Mesenchymal stem cell (in vitro differentiated cells and primary cell): Measurements from ENCODE around the gene C9orf43.
A peak's percentile ranks its signal among the peaks of the same experiment; 100 is the strongest.

Experiments used
- DNase-seq: peaks from one replicate; pipeline ENCODE4 v3.0.0-alpha.2; 2013
- H2AFZ ChIP-seq: one replicate; pipeline ENCODE4 v1.6.1; 2013; ENCODE audit warnings: low read depth, mild to moderate bottlenecking, control low read depth, inconsistent platforms, low read length, moderate library complexity
- H2AK5ac ChIP-seq: 2 replicates; pipeline ENCODE4 v1.6.1; 2013; ENCODE audit warnings: low read length, moderate library complexity, mild to moderate bottlenecking, inconsistent platforms; ENCODE audit not compliant: severe bottlenecking
- H2BK120ac ChIP-seq: one replicate; pipeline ENCODE4 v1.6.1; 2013; ENCODE audit warnings: low read depth, mild to moderate bottlenecking, inconsistent platforms, low read length, moderate library complexity
- H2BK12ac ChIP-seq, 2 experiments: one replicate each; pipeline ENCODE4 v1.6.1; 2013; ENCODE audit warnings: inconsistent platforms in 2 of 2, low read length in 2 of 2, mild to moderate bottlenecking in 2 of 2, moderate library complexity in 2 of 2, control low read depth in 1 of 2
- H2BK15ac ChIP-seq: one replicate; pipeline ENCODE4 v1.6.1; 2013; ENCODE audit warnings: mild to moderate bottlenecking, low read depth, inconsistent platforms; ENCODE audit not compliant: poor library complexity, severe bottlenecking
- H2BK5ac ChIP-seq: 2 replicates; pipeline ENCODE4 v1.6.1; 2013; ENCODE audit warnings: low read depth, mild to moderate bottlenecking, low read length, control low read depth, inconsistent platforms; ENCODE audit not compliant: poor library complexity, severe bottlenecking
- H3K14ac ChIP-seq, 2 experiments: one replicate each; pipeline ENCODE4 v1.6.1; 2013; ENCODE audit warnings: inconsistent platforms in 2 of 2, low read length in 2 of 2, control low read depth in 1 of 2, mild to moderate bottlenecking in 1 of 2, moderate library complexity in 1 of 2
- H3K18ac ChIP-seq, 2 experiments: one replicate each; pipeline ENCODE4 v1.6.1; 2013; ENCODE audit warnings: inconsistent platforms in 2 of 2, low read length in 2 of 2, control low read depth in 1 of 2, low read depth in 1 of 2, mild to moderate bottlenecking in 1 of 2
- H3K23ac ChIP-seq, 2 experiments: one replicate each; pipeline ENCODE4 v1.6.1; 2013; ENCODE audit warnings: inconsistent platforms in 2 of 2, low read length in 2 of 2, mild to moderate bottlenecking in 2 of 2, moderate library complexity in 2 of 2, control low read depth in 1 of 2
- H3K27ac ChIP-seq: 2 replicates; pipeline ENCODE4 v1.5.1; 2013; ENCODE audit warnings: mild to moderate bottlenecking, moderate library complexity, low read length, control low read depth, inconsistent platforms; ENCODE audit not compliant: poor library complexity, severe bottlenecking
- H3K27me3 ChIP-seq, 2 experiments: 2 replicates each; pipeline versions ENCODE4 v1.6.1 to v1.7.0; 2013; ENCODE audit warnings: low read length in 2 of 2, mild to moderate bottlenecking in 2 of 2, moderate library complexity in 2 of 2, control low read depth in 1 of 2, inconsistent platforms in 1 of 2; ENCODE audit not compliant: control insufficient read depth in 1 of 2, insufficient read depth in 1 of 2
- H3K36me3 ChIP-seq, 2 experiments: 2 replicates each; pipeline versions ENCODE4 v1.6.1 to v1.7.0; 2013; ENCODE audit warnings: low read length in 2 of 2, control low read depth in 1 of 2, inconsistent platforms in 1 of 2, low read depth in 1 of 2, mild to moderate bottlenecking in 1 of 2; ENCODE audit not compliant: insufficient read depth in 2 of 2, control insufficient read depth in 1 of 2
- H3K4ac ChIP-seq, 2 experiments: one replicate each; pipeline ENCODE4 v1.6.1; 2013; ENCODE audit warnings: inconsistent platforms in 2 of 2, low read length in 2 of 2, mild to moderate bottlenecking in 2 of 2, moderate library complexity in 2 of 2, control low read depth in 1 of 2, low read depth in 1 of 2
- H3K4me1 ChIP-seq: 2 replicates; pipeline ENCODE4 v1.6.1; 2013; ENCODE audit warnings: low read depth, low read length, control low read depth; ENCODE audit not compliant: control insufficient read depth, insufficient read depth
- H3K4me2 ChIP-seq: 2 replicates; pipeline ENCODE4 v1.6.1; 2013; ENCODE audit warnings: low read length, mild to moderate bottlenecking, inconsistent platforms; ENCODE audit not compliant: poor library complexity, severe bottlenecking
- H3K4me3 ChIP-seq, 2 experiments: 2 replicates each; pipeline versions ENCODE4 v1.5.1 to v1.7.0; 2013; ENCODE audit warnings: low read length in 2 of 2, mild to moderate bottlenecking in 2 of 2, control low read depth in 1 of 2, low read depth in 1 of 2; ENCODE audit not compliant: insufficient read depth in 1 of 2
- H3K79me1 ChIP-seq: replicated peaks from 2 replicates; pipeline ENCODE4 v1.6.1; 2013; ENCODE audit warnings: mild to moderate bottlenecking, control low read depth, low read length, inconsistent platforms; ENCODE audit not compliant: poor library complexity, severe bottlenecking
- H3K9ac ChIP-seq: 2 replicates; pipeline ENCODE4 v1.7.0; 2013; ENCODE audit warnings: mild to moderate bottlenecking, low read length, moderate library complexity
- H3K9me3 ChIP-seq: 2 replicates; pipeline ENCODE4 v1.7.0; 2013; ENCODE audit warnings: mild to moderate bottlenecking, low read length; ENCODE audit not compliant: control insufficient read depth
- H4K8ac ChIP-seq: one replicate; pipeline ENCODE4 v1.6.1; 2013; ENCODE audit warnings: inconsistent platforms, mild to moderate bottlenecking, low read length, moderate library complexity
- H4K91ac ChIP-seq: one replicate; pipeline ENCODE4 v1.6.1; 2013; ENCODE audit warnings: mild to moderate bottlenecking, low read length, inconsistent platforms
- WGBS: methylation state at CpG from one replicate; pipeline ENCODE4 v1.1.7; 2013; ENCODE audit warnings: mixed read lengths; 5-methylcytosine and 5-hydroxymethylcytosine counted together

C9orf43 gene

GRCh38 chr9:113444736-113445135 lies 34.2 kb downstream of the C9orf43 start:
- H4K8ac ChIP-seq: no peak overlapping the region
- no peak overlapping the region for H3K9ac ChIP-seq
- no peaks in the 10 kb centered on the region for H3K36me3 ChIP-seq
- H3K9me3 ChIP-seq: no peaks in the 10 kb centered on the region
- no peaks in the 10 kb centered on the region for H3K4me1 ChIP-seq
- no peak overlapping the region for H3K4ac ChIP-seq
- H3K27ac ChIP-seq: no peak overlapping the region
- no peak overlapping the region for H2BK15ac ChIP-seq
- H2AK5ac ChIP-seq: no peak overlapping the region
- H3K18ac ChIP-seq: no peak overlapping the region
- no peaks in the 10 kb centered on the region for H3K27me3 ChIP-seq
- no peaks in the 10 kb centered on the region for H3K79me1 ChIP-seq
- no peak overlapping the region for H2BK12ac ChIP-seq
- H2AFZ ChIP-seq: no peak overlapping the region
- H2BK120ac ChIP-seq: no peak overlapping the region
- no peak overlapping the region for H4K91ac ChIP-seq
- no peak overlapping the region for H3K23ac ChIP-seq
- H2BK5ac ChIP-seq: no peak overlapping the region
- no peak overlapping the region for H3K14ac ChIP-seq
- no peak overlapping the region for H3K4me3 ChIP-seq
- H3K4me2 ChIP-seq: no peak overlapping the region
- no peak for DNase-seq
- 75% methylated on average over 2 of the region's 2 CpGs for WGBS

- Histone ChIP-seq H4K91ac (no peak overlapping the region), H4K8ac (no peak overlapping the region), H3K79me1 (no peaks in the 10 kb centered on the region), H3K4me3 (no peak overlapping the region), H3K4ac (no peak overlapping the region), H3K23ac (no peak overlapping the region), H3K27ac (no peak overlapping the region), H2BK12ac (no peak overlapping the region), H3K4me2 (no peak overlapping the region), H2BK15ac (no peak overlapping the region), H2AK5ac (no peak overlapping the region), H3K14ac (no peak overlapping the region), H2AFZ (no peak overlapping the region), H2BK120ac (no peak overlapping the region), H2BK5ac (no peak overlapping the region), H3K18ac (no peak overlapping the region), H3K9me3 (no peaks in the 10 kb centered on the region), H3K4me1 (no peaks in the 10 kb centered on the region), H3K36me3 (no peaks in the 10 kb centered on the region), H3K27me3 (no peaks in the 10 kb centered on the region), H3K9ac (no peak overlapping the region)
- 80% methylated on average over 2 of the region's 3 CpGs for WGBS
- peak; percentile 67 for DNase-seq
Observed at GRCh38 chr9:113446323-113446740, 35.8 kb downstream of the C9orf43 start.

GRCh38 chr9:113449376-113449775 lies 38.8 kb downstream of the C9orf43 start:
- H3K27ac ChIP-seq: no peak overlapping the region
- no peak overlapping the region for H2BK12ac ChIP-seq
- no peak overlapping the region for H3K4me3 ChIP-seq
- no peak overlapping the region for H2BK5ac ChIP-seq
- H3K18ac ChIP-seq: no peak overlapping the region
- H2AFZ ChIP-seq: no peak overlapping the region
- no peak overlapping the region for H3K23ac ChIP-seq
- no peak overlapping the region for H2BK120ac ChIP-seq
- WGBS: 61% methylated on average over 2 of the region's 2 CpGs
- H3K4me2 ChIP-seq: no peak overlapping the region
- H3K27me3 ChIP-seq: no peaks in the 10 kb centered on the region
- no peaks in the 10 kb centered on the region for H3K36me3 ChIP-seq
- no peak overlapping the region for H3K14ac ChIP-seq
- no peak for DNase-seq
- H3K4me1 ChIP-seq: no peaks in the 10 kb centered on the region
- no peaks in the 10 kb centered on the region for H3K79me1 ChIP-seq
- H2AK5ac ChIP-seq: peak overlapping the region; percentile 59
- H3K9ac ChIP-seq: no peak overlapping the region
- H3K9me3 ChIP-seq: no peaks in the 10 kb centered on the region
- no peak overlapping the region for H3K4ac ChIP-seq
- no peak overlapping the region for H4K91ac ChIP-seq
- no peak overlapping the region for H2BK15ac ChIP-seq
- H4K8ac ChIP-seq: no peak overlapping the region

- H3K9ac ChIP-seq: no peak overlapping the region
- H3K36me3 ChIP-seq: no peaks in the 10 kb centered on the region
- H3K4ac ChIP-seq: no peak overlapping the region
- H2AK5ac ChIP-seq: no peak overlapping the region
- H4K8ac ChIP-seq: no peak overlapping the region
- no peak overlapping the region for H3K4me2 ChIP-seq
- H2BK12ac ChIP-seq: no peak overlapping the region
- no peak overlapping the region for H3K27ac ChIP-seq
- no peaks in the 10 kb centered on the region for H3K9me3 ChIP-seq
- H3K14ac ChIP-seq: no peak overlapping the region
- peaks cover 3% of the 10 kb centered on the region for H3K4me1 ChIP-seq
- no peak for DNase-seq
- no peak overlapping the region for H2BK15ac ChIP-seq
- no peaks in the 10 kb centered on the region for H3K79me1 ChIP-seq
- H3K23ac ChIP-seq: no peak overlapping the region
- H2BK5ac ChIP-seq: no peak overlapping the region
- no peak overlapping the region for H2AFZ ChIP-seq
- 64% methylated on average over 3 of the region's 4 CpGs for WGBS
- no peak overlapping the region for H3K18ac ChIP-seq
- no peak overlapping the region for H4K91ac ChIP-seq
- H3K4me3 ChIP-seq: no peak overlapping the region
- H3K27me3 ChIP-seq: no peaks in the 10 kb centered on the region
- H2BK120ac ChIP-seq: no peak overlapping the region
Observed at GRCh38 chr9:113452113-113452605, 41.6 kb downstream of the C9orf43 start.
